Lower leg skin (tissue), 4 donors: ENCODE data around the gene TPSG1. TPM values are rescaled to one million over a fixed set of nuclear protein-coding genes. Genes with fewer than 3 reads are reported as not detected.

Source experiments
- DNase-seq, 2 donors: peaks; one replicate each; pipeline ENCODE4 v3.0.0-alpha.2; 2019; ENCODE audit warnings: low spot score in 2 of 2
- H3K4me3 ChIP-seq: fragments of 200-600 bp; sonication (generic); 2 replicates; pipeline ENCODE4 v1.5.1; 2017; ENCODE audit warnings: mild to moderate bottlenecking, low read depth; ENCODE audit not compliant: poor library complexity, severe bottlenecking
- POLR2A ChIP-seq, 2 donors: fragments of 450-650 bp; IDR thresholded peaks; one replicate each; pipeline ENCODE4 v1.6.1; 2016 to 2017; ENCODE audit warnings: antibody characterized with exemption in 2 of 2, mild to moderate bottlenecking in 1 of 2, moderate library complexity in 1 of 2
- WGBS, 2 donors: methylation state at CpG; one replicate each; pipeline ENCODE4 v1.1.5; 2018; 5-methylcytosine and 5-hydroxymethylcytosine counted together
- intact Hi-C: fragments of 100-400 bp; cut with DNase I; formaldehyde crosslinking; loops from one replicate; pipeline ENCODE4 v1.15.0; 2023; ENCODE audit warnings: low total_unique reads
- total RNA-seq, 4 donors: library from RNA; depleted of rRNA; stranded (reverse); fragments of >200 nt; gene quantifications; one replicate each; pipeline ENCODE4 v1.1.0, GENCODE V29; 2016
- TF ChIP-seq, protein P1 (sequence below), 3 donors: fragments of 450-650 bp; IDR thresholded peaks; one replicate each; pipeline ENCODE4 v1.5.1; 2016; ENCODE audit warnings: antibody characterized with exemption in 3 of 3, mild to moderate bottlenecking in 3 of 3, moderate library complexity in 2 of 3

Gene TPSG1
- total RNA-seq, 4 donors from 2014 or later, result 0.32 to 1.5 (median 1.1) TPM; not detected in 1

GRCh38 chr16:1212616-1213194 is 12.4 kb downstream of the TPSG1 start:
- no peak overlapping the region for H3K4me3 ChIP-seq
- 77 to 84% methylated on average over 14 to 26 of the region's 40 CpGs for WGBS, 2 donors
- TF ChIP-seq, protein P1, sequence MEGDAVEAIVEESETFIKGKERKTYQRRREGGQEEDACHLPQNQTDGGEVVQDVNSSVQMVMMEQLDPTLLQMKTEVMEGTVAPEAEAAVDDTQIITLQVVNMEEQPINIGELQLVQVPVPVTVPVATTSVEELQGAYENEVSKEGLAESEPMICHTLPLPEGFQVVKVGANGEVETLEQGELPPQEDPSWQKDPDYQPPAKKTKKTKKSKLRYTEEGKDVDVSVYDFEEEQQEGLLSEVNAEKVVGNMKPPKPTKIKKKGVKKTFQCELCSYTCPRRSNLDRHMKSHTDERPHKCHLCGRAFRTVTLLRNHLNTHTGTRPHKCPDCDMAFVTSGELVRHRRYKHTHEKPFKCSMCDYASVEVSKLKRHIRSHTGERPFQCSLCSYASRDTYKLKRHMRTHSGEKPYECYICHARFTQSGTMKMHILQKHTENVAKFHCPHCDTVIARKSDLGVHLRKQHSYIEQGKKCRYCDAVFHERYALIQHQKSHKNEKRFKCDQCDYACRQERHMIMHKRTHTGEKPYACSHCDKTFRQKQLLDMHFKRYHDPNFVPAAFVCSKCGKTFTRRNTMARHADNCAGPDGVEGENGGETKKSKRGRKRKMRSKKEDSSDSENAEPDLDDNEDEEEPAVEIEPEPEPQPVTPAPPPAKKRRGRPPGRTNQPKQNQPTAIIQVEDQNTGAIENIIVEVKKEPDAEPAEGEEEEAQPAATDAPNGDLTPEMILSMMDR (IDR thresholded peaks at IDR 0.05), result no peak
- no peak for TF ChIP-seq POLR2A (IDR thresholded peaks at IDR 0.05)
- DNase-seq, result no peak
- intact Hi-C loops, result no loop called here

- WGBS, 2 donors, result 91 to 94% methylated on average over 26 to 65 of the region's 65 CpGs
- intact Hi-C loops, result no loop called here
- TF ChIP-seq POLR2A (IDR thresholded peaks at IDR 0.05), result no peak
- TF ChIP-seq, protein P1 (IDR thresholded peaks at IDR 0.05), result no peak
- DNase-seq, result no peak
- no peak overlapping the region for H3K4me3 ChIP-seq
Observed at GRCh38 chr16:1211451-1212268, 13.4 kb downstream of the TPSG1 start.

DNA sequence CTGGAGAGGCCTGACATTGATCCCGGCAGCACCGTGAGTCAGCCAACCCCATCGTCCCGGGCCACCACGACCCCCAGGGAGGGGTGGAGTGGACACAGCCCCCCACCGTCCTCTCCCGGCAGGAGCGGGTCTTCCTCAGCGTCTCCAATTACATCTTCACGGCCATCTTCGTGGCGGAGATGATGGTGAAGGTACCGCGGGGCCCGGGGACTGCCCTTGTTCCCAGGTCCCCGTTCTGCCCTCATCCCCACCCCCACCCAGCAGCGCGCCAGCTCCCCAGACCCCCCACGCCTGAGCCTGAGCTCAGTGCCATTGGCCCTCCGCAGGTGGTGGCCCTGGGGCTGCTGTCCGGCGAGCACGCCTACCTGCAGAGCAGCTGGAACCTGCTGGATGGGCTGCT is 14.6 kb downstream of the TPSG1 start:
- DNase-seq, result no peak
- TF ChIP-seq, protein P1 (IDR thresholded peaks at IDR 0.05), result no peak
- no peak for TF ChIP-seq POLR2A (IDR thresholded peaks at IDR 0.05)
- WGBS, 2 donors, result 88% methylated on average over 23 of the region's 23 CpGs
- intact Hi-C loops, result no loop called here
- no peak overlapping the region for H3K4me3 ChIP-seq

DNA sequence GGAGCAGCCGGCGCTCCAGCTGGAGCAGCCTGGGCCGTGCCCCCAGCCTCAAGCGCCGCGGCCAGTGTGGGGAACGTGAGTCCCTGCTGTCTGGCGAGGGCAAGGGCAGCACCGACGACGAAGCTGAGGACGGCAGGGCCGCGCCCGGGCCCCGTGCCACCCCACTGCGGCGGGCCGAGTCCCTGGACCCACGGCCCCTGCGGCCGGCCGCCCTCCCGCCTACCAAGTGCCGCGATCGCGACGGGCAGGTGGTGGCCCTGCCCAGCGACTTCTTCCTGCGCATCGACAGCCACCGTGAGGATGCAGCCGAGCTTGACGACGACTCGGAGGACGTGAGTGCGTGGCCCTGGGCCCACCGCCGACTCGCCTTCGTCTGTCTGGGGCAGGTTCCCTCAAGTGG is 16.0 kb downstream of the TPSG1 start:
- no peak for DNase-seq
- WGBS, 2 donors, result 91 to 95% methylated on average over 19 to 29 of the region's 43 CpGs
- no peak overlapping the region for H3K4me3 ChIP-seq
- intact Hi-C loops, result no loop called here
- TF ChIP-seq, protein P1 (IDR thresholded peaks at IDR 0.05), result no peak
- TF ChIP-seq POLR2A (IDR thresholded peaks at IDR 0.05), result no peak

DNA sequence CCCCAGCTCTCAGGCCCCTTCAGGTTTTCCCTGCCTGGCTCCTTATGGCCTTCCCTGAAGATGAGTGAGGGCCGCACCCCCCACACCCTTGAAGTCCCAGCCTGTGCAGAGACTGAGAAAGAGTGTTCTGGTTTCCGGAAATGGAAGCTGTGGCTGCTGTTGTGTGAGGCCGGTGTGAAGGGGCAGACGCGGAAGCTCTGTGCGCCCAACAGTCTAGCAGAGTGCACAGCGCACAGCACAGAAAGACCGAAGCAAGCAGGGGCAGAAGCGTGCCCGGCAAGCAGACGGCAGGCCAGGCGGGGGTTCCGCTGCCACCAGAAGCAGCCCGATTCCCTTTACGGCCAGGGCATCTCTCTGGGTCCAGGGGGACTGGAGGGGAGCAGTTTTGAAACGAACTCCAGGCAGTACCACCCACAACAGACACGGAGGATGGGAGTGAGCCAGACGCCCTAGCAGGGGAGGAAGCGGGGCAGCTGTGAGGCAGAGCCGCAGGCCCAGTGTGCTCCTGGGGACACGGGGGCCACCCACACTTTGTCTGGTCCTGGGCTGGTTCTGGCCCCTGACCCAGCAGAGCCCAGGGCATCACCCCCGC is 16.7 kb downstream of the TPSG1 start:
- H3K4me3 ChIP-seq, result no peak overlapping the region
- TF ChIP-seq, protein P1 (IDR thresholded peaks at IDR 0.05), result no peak
- TF ChIP-seq POLR2A (IDR thresholded peaks at IDR 0.05), result no peak
- DNase-seq, result no peak
- intact Hi-C loops, result no loop called here
- WGBS, 2 donors, result 80 to 85% methylated on average over 21 of the region's 22 CpGs
